K562 (cell line): ENCODE measurements around the gene ZNF549. TPM values are rescaled to one million over a fixed set of nuclear protein-coding genes. Genes with fewer than 3 reads are reported as not detected.
A peak's percentile ranks its signal among the peaks of the same experiment; 100 is the strongest.

Experiments used
- ATAC-seq: fragments of 200-7000 bp; cut with Tn5 transposase; 3 replicates; pipeline ENCODE4 v1.9.1; 2020; ENCODE audit warnings: moderate library complexity
- BruUV-seq: library from RNA; stranded (reverse); fragments of 400-500 nt; replicated peaks from 2 replicates; lab custom pipeline; 2021; lab: Mats Ljungman, UMichigan
- CTCF ChIA-PET: fragments of 300-600 bp; formaldehyde crosslinking; extraction: SDS; loops from one replicate; lab custom pipeline; 2021; ENCODE audit warnings: low intra/inter-chr PET ratio; lab: Yijun Ruan, JAX
- POLR2A ChIA-PET: fragments of 300-600, 350-650 bp; sonication (Branson Sonifier 250); formaldehyde crosslinking; extraction: SDS; loops from one replicate; lab custom pipeline; 2021; ENCODE audit warnings: antibody characterized with exemption, inconsistent platforms; lab: Yijun Ruan, JAX
- DNase-seq, 4 experiments: peaks; one replicate each; pipeline versions ENCODE4 v3.0.0 to v3.0.0-alpha.2; 2011 to 2018; ENCODE audit warnings: low spot score in 3 of 4, mixed read lengths in 3 of 4; ENCODE audit errors: extremely low read depth in 1 of 4
- FAIRE-seq: peaks from 2 replicates; lab custom pipeline; 2011; peaks lifted over from hg19 to GRCh38; lab: Jason Lieb, UNC
- H2AFZ ChIP-seq: 2 replicates; pipeline ENCODE4 v1.6.0; 2011; ENCODE audit warnings: low read depth, low read length, control low read depth, inconsistent platforms
- H3K27ac ChIP-seq: fragments of 200-600 bp; 3 replicates; pipeline ENCODE4 v1.8.0; 2011; ENCODE audit warnings: low read depth, mild to moderate bottlenecking, control low read depth, inconsistent platforms, low read length, moderate library complexity, mixed read lengths; ENCODE audit errors: extremely low read depth
- H3K27me3 ChIP-seq, 2 experiments: fragments of 300-600 bp in 1 of 2; 2 replicates in 1 of 2; 3 replicates in 1 of 2; pipeline versions ENCODE4 v1.6.0 to v1.8.0; 2011; ENCODE audit warnings: inconsistent platforms in 2 of 2, low read length in 2 of 2, mild to moderate bottlenecking in 1 of 2, mixed read lengths in 1 of 2, moderate library complexity in 1 of 2; ENCODE audit not compliant: control insufficient read depth in 2 of 2, insufficient read depth in 2 of 2
- H3K36me3 ChIP-seq: fragments of 300-600 bp; 3 replicates; pipeline ENCODE4 v1.8.0; 2011; ENCODE audit warnings: mild to moderate bottlenecking, low read length, inconsistent platforms; ENCODE audit not compliant: control insufficient read depth, insufficient read depth
- H3K4me1 ChIP-seq, 2 experiments: fragments of 200-600 bp in 1 of 2; replicated peaks in 1 of 2; 2 replicates in 1 of 2; 3 replicates in 1 of 2; pipeline versions ENCODE4 v1.5.1 to v1.8.0; 2011; ENCODE audit warnings: inconsistent platforms in 2 of 2, low read length in 2 of 2, mild to moderate bottlenecking in 1 of 2, mixed read lengths in 1 of 2, moderate library complexity in 1 of 2; ENCODE audit not compliant: control insufficient read depth in 2 of 2, insufficient read depth in 2 of 2
- H3K4me2 ChIP-seq: 2 replicates; pipeline ENCODE4 v1.6.1; 2011; ENCODE audit warnings: low read length, control low read depth, inconsistent platforms, mixed read lengths; ENCODE audit not compliant: insufficient read depth
- H3K4me3 ChIP-seq: fragments of 200-600 bp; sonication (generic), shearing (Covaris generic); 2 replicates; pipeline ENCODE4 v1.5.1; 2016; ENCODE audit warnings: control low read depth, inconsistent platforms
- H3K79me2 ChIP-seq: fragments of 200-600 bp; 3 replicates; pipeline ENCODE4 v1.8.0; 2011; ENCODE audit warnings: low read length, inconsistent platforms; ENCODE audit not compliant: control insufficient read depth, insufficient read depth
- H3K9ac ChIP-seq, 2 experiments: 2 replicates each; pipeline versions ENCODE4 v1.6.0 to v1.6.1; 2011; ENCODE audit warnings: low read depth in 2 of 2, low read length in 2 of 2, control low read depth in 1 of 2, inconsistent platforms in 1 of 2, mild to moderate bottlenecking in 1 of 2, mixed read lengths in 1 of 2; ENCODE audit not compliant: insufficient read depth in 1 of 2
- H3K9me1 ChIP-seq: one replicate; pipeline ENCODE4 v1.6.0; 2011; ENCODE audit warnings: inconsistent platforms, mild to moderate bottlenecking, low read length, moderate library complexity; ENCODE audit not compliant: control insufficient read depth, insufficient read depth
- H3K9me3 ChIP-seq: replicated peaks from 2 replicates; pipeline ENCODE4 v1.5.1; 2011; ENCODE audit warnings: low read depth, low read length, inconsistent platforms; ENCODE audit not compliant: control insufficient read depth, insufficient read depth
- H4K20me1 ChIP-seq: replicated peaks from 2 replicates; pipeline ENCODE4 v1.6.1; 2011; ENCODE audit warnings: low read length, inconsistent platforms, mixed read lengths; ENCODE audit not compliant: control insufficient read depth, insufficient read depth
- CBFA2T2 ChIP-seq: fragments of 450-650 bp; conservative IDR thresholded peaks from 2 replicates; pipeline ENCODE4 v1.6.1; 2017; ENCODE audit warnings: mild to moderate bottlenecking
- E2F6 ChIP-seq, 2 experiments: IDR thresholded peaks; 2 replicates each; pipeline ENCODE4 v1.6.1; 2011; ENCODE audit warnings: borderline replicate concordance in 1 of 2, control low read depth in 1 of 2, low read depth in 1 of 2, low read length in 1 of 2, mild to moderate bottlenecking in 1 of 2, mixed read lengths in 1 of 2, moderate library complexity in 1 of 2; ENCODE audit not compliant: insufficient read depth in 1 of 2, insufficient read length in 1 of 2, poor library complexity in 1 of 2, severe bottlenecking in 1 of 2; ENCODE audit errors: extremely low read depth in 1 of 2
- GABPA ChIP-seq: fragments of 200-800 bp; sonication (Bioruptor generic); conservative IDR thresholded peaks from 2 replicates; pipeline ENCODE4 v1.6.1; 2016; ENCODE audit warnings: low read depth, missing genetic modification characterization, missing compliant biosample characterization
- HEY1 ChIP-seq: fragments of 250-450 bp; sonication (Bioruptor Pico); IDR thresholded peaks from 2 replicates; pipeline ENCODE4 v1.5.0; 2020; ENCODE audit warnings: mild to moderate bottlenecking, moderate library complexity, borderline replicate concordance
- KLF1 ChIP-seq: fragments of 450-650 bp; IDR thresholded peaks from 2 replicates; pipeline ENCODE4 v1.6.1; 2016; ENCODE audit warnings: missing genetic modification characterization, missing compliant biosample characterization
- NRF1 ChIP-seq, 2 experiments: fragments of 450-650 bp; IDR thresholded peaks in 1 of 2; conservative IDR thresholded peaks in 1 of 2; 2 replicates each; pipeline ENCODE4 v1.6.1; 2014; ENCODE audit warnings: mild to moderate bottlenecking in 2 of 2
- RBM34 ChIP-seq: fragments of 200-400 bp; formaldehyde crosslinking; IDR thresholded peaks from 2 replicates; pipeline ENCODE4 v1.6.1; 2018; ENCODE audit warnings: low read length, borderline replicate concordance; ENCODE audit not compliant: insufficient read depth
- SMAD3 ChIP-seq: fragments of 450-650 bp; formaldehyde crosslinking; conservative IDR thresholded peaks from 2 replicates; pipeline ENCODE4 v1.4.0; 2020; ENCODE audit warnings: mild to moderate bottlenecking
- TAF15 ChIP-seq: fragments of 200-400 bp; formaldehyde crosslinking; IDR thresholded peaks from 2 replicates; pipeline ENCODE4 v1.6.1; 2017; ENCODE audit warnings: mild to moderate bottlenecking, low read depth, low read length, moderate library complexity
- ZNF780A ChIP-seq: fragments of 250-450 bp; sonication (Bioruptor Pico); IDR thresholded peaks from 2 replicates; pipeline ENCODE4 v1.5.0; 2021; ENCODE audit warnings: mild to moderate bottlenecking
- WGBS: fragments of 100-300 bp; shearing (Covaris generic); methylation state at CpG from one replicate; pipeline ENCODE4 v1.1.6; 2016; ENCODE audit warnings: low coverage, mixed read lengths; ENCODE audit not compliant: insufficient coverage; ENCODE audit errors: missing lambda C conversion rate; 5-methylcytosine and 5-hydroxymethylcytosine counted together
- in situ Hi-C: fragments of 300-500 bp; cut with MboI; formaldehyde crosslinking; loops from 4 replicates; pipeline ENCODE4 v1.15.0; 2018; ENCODE audit warnings: inconsistent platforms, mixed read lengths
- intact Hi-C: fragments of 100-400 bp; cut with micrococcal nuclease; formaldehyde crosslinking; loops from 2 replicates; pipeline ENCODE4 v1.14.2; 2022
- polyA plus RNA-seq, 8 experiments: library from polyadenylated mRNA; depleted of rRNA in 4 of 8; stranded (reverse) in 5 of 8; unstranded in 3 of 8; fragments of >200 nt; fragmentation: Nextera tagmentation in 2 of 8; fragmentation: Illumina TruSeq in 1 of 8; extraction: Ambion mirVana in 2 of 8; extraction: Trizol in 1 of 8; gene quantifications; 2 replicates each; pipeline versions ENCODE4 v1.2.1 to v1.2.3, GENCODE V29; 2011 to 2014; ENCODE audit warnings: inconsistent platforms in 1 of 8, missing spikeins in 1 of 8
- total RNA-seq, 7 experiments: library from RNA; depleted of rRNA in 6 of 7; stranded (reverse); fragments of >200 nt in 6 of 7; fragmentation: Illumina TruSeq in 2 of 7; extraction: Trizol in 2 of 7; gene quantifications; 2 replicates each; pipeline versions ENCODE4 v1.2.1 to v1.2.3, GENCODE V29; 2011 to 2021; ENCODE audit warnings: low replicate concordance in 1 of 7

The ZNF549 gene
- total and polyA plus RNA-seq, 9 of the 15 experiments (the other 6 are each of a cell fraction or from before 2014, with no cell fraction given), result 0.03 to 0.68 (median 0.25) TPM

GRCh38 chr19:57559404-57560025 lies 32.4 kb downstream of the ZNF549 start, which contains the start of gene ZNF550 (continued):
- TF ChIP-seq SMAD3 (no peak), HEY1 (no peak), TAF15 (no peak)

- DNase-seq, result no peak
- no peak for FAIRE-seq
- WGBS, result 16% methylated on average over 23 of the region's 23 CpGs
- TF ChIP-seq E2F6 (IDR thresholded peaks at IDR 0.05; ENCODE audit: borderline replicate concordance in 1 of 2, extremely low read depth in 1 of 2, insufficient read depth in 1 of 2, insufficient read length in 1 of 2, low read depth in 1 of 2, low read length in 1 of 2, poor library complexity in 1 of 2, severe bottlenecking in 1 of 2) (peak in 1 of 2 experiments; percentile 2), RBM34 (no peak), NRF1 (conservative IDR thresholded peaks at IDR 0.05 in 1 of 2, IDR thresholded peaks at IDR 0.05 in 1 of 2) (0 out of 4 replicates have a peak, but pooled peaks of 1 of the 2 experiments have one; percentile 5), CBFA2T2 (no peak), KLF1 (0 out of 2 replicates have a peak, but pooled peaks have one; percentile 10), GABPA (tag) (peak; percentile 56), ZNF780A (CRISPR knock-in tag) (no peak)
- Histone ChIP-seq H3K4me2 (peak overlapping the region; percentile 71), H3K9ac (peak overlapping the region in 1 of 2 experiments; percentile 69; a peak in 1 of 4 replicates), H3K9me3 (0 out of 2 replicates have a peak, but pooled peaks cover 2% of the 10 kb centered on the region), H2AFZ (peak overlapping the region; percentile 94), H3K79me2 (peaks cover 20% of the 10 kb centered on the region), H4K20me1 (no peaks in the 10 kb centered on the region), H3K36me3 (peaks cover 11% of the 10 kb centered on the region; the same call in 2 of the 3 replicates), H3K27ac (peak overlapping the region; percentile 25; the same call in 1 of the 3 replicates), H3K9me1 (no peaks in the 10 kb centered on the region), H3K4me3 (peak overlapping the region; percentile 88), H3K27me3 (no peaks in the 10 kb centered on the region; a peak in 1 of 5 replicates), H3K4me1 (peaks cover 0 to 11% of the 10 kb centered on the region in 2 experiments; a peak in 2 of 5 replicates)
- ATAC-seq, result no peak
- BruUV-seq, result no TSS peak
- intact Hi-C loops (no loop called here), in situ Hi-C loops (no loop called here)
- CTCF ChIA-PET, result no interaction called here
- POLR2A ChIA-PET, result no interaction called here
Observed at GRCh38 chr19:57560049-57560491, 32.9 kb downstream of the ZNF549 start.
